ENCODE results near the gene KCNMB2.
"Not testable (repeated sequence)": the region's sequence is repeated elsewhere in the genome, so short reads cannot be mapped to it uniquely, and the experiment has no call there.

KCNMB2 gene

DNA sequence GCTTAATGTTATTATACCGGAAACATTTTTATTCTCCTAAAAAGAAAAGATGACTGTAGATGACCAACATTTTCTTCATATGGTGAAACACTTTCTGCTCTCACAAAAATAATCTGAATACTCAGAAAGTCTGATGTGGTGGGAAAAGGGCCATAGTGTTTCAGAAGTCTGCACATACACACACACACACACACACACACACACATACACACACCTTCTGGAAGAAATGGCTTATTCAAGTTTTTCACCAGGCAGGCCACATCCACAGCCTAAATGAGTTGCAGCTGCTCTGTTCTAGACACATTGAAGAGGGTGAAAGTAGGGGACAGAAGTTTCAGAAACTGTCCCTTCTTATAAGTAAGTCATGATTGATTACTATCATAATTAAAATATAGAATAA, 315.3 kb downstream of the KCNMB2 start:
- TF ChIP-seq, protein P1, sequence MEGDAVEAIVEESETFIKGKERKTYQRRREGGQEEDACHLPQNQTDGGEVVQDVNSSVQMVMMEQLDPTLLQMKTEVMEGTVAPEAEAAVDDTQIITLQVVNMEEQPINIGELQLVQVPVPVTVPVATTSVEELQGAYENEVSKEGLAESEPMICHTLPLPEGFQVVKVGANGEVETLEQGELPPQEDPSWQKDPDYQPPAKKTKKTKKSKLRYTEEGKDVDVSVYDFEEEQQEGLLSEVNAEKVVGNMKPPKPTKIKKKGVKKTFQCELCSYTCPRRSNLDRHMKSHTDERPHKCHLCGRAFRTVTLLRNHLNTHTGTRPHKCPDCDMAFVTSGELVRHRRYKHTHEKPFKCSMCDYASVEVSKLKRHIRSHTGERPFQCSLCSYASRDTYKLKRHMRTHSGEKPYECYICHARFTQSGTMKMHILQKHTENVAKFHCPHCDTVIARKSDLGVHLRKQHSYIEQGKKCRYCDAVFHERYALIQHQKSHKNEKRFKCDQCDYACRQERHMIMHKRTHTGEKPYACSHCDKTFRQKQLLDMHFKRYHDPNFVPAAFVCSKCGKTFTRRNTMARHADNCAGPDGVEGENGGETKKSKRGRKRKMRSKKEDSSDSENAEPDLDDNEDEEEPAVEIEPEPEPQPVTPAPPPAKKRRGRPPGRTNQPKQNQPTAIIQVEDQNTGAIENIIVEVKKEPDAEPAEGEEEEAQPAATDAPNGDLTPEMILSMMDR (conservative IDR thresholded peaks at IDR 0.05; ENCODE audit: low read length), result no peak
- no peak overlapping the region for H3K4me3 ChIP-seq (ENCODE audit: low read length)
- no peak for DNase-seq (ENCODE audit: low read depth)

DNA sequence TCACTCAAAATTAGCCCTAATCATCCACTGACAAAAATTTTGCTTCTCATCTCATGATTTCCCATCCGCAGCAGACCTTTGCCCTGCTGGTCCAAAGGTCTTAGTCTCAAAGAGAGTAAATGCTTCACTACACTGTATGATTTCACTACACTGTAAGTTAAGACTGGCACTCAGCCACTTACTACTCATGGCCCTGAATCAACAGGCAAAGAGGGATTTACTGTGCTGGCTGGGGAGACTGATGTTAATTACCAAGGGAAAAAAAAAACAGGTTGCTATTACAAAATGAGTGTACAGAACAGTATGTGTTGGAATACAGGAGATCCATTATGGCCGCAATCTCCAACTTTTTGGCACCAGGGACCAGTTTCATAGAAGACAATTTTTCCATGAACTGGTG, 320.6 kb downstream of the KCNMB2 start:
- no peak for DNase-seq (ENCODE audit: low read depth)
- TF ChIP-seq, protein P1 (conservative IDR thresholded peaks at IDR 0.05; ENCODE audit: low read length), result no peak
- H3K4me3 ChIP-seq (ENCODE audit: low read length), result no peak overlapping the region

DNA sequence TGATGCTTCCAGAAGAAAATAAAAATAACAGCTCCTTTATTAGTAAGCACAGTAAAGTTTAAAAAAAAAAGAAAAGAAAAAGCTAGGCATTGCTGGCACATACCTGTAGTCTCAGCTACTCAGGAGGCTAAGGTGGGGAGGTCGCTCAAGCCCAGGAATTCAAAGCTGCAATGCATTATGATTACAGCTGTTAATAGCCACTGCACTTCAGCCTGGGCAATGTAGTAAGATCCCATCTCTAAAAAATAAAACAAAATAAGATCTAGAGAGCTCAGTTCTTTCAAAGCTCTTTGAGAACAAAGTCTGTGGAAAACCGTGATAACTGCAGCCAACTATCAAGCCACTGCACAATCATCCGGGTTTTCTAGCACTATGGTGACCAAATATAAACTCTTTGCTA, 323.1 kb downstream of the KCNMB2 start:
- TF ChIP-seq, protein P1 (conservative IDR thresholded peaks at IDR 0.05; ENCODE audit: low read length), result no peak
- DNase-seq (ENCODE audit: low read depth), result no peak
- no peak overlapping the region for H3K4me3 ChIP-seq (ENCODE audit: low read length)

DNA sequence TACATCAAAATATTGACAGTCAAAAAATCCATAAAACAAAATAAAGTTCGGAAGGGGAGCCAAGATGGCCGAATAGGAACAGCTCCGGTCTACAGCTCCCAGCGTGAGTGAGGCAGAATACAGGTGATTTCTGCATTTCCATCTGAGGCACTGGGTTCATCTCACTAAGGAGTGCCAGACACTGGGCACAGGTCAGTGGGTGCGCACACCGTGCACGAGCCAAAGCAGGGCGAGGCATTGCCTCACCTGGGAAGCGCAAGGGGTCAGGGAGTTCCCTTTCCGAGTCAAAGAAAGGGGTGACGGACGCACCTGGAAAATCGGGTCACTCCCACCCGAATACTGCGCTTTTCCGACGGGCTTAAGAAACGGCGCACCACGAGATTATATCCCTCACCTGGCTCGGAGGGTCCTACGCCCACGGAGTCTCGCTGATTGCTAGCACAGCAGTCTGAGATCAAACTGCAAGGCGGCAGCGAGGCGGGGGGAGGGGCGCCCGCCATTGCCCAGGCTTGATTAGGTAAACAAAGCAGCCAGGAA, 323.7 kb downstream of the KCNMB2 start:
- DNase-seq (ENCODE audit: low read depth), result not testable (repeated sequence)

DNA sequence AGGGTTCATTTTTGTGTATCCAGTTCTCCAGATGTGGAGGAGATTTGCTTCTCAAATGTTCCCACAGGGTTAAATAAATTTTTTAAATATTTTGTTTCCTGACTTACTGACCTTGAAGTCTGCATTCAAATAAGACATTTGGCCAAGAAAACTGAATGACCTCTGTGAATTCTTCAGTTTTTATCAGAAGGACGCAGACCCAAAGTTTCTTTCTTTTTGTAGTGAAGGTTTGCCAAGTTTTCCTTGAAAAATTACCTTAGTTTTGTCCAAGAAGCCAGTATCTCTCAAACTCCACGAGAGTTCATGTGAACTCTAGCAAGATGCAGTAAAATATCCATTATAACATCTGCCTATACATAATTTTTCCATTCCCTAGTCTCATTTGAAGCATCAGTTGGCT, 332.4 kb downstream of the KCNMB2 start:
- DNase-seq (ENCODE audit: low read depth), result no peak
- no peak overlapping the region for H3K4me3 ChIP-seq (ENCODE audit: low read length)
- TF ChIP-seq, protein P1 (conservative IDR thresholded peaks at IDR 0.05; ENCODE audit: low read length), result no peak

More for the DNA sequence above, 323.7 kb downstream of the KCNMB2 start:
- not testable (repeated sequence) for H3K4me3 ChIP-seq (ENCODE audit: low read length)

DNA sequence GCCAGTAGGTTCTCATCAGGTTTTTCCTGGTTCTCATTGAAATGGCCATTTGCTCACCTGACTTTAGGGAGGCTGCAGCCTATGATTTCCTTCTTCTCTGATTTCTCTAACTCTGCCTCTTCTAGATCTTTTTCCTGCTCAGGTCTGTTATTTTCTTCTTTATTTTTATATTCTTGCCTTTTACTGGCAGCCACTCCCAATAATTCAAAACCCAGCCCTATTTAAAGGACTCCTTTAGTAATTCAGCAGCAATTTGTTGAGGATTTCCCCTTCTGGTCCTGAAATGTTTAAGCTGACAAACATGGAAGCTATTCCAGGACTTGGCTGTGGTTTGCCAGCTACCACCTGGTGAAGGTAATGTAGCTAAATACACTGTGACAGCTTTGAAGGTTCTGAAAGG, 333.8 kb downstream of the KCNMB2 start:
- no peak overlapping the region for H3K4me3 ChIP-seq (ENCODE audit: low read length)
- no peak for DNase-seq (ENCODE audit: low read depth)
- TF ChIP-seq, protein P1 (conservative IDR thresholded peaks at IDR 0.05; ENCODE audit: low read length), result no peak

DNA sequence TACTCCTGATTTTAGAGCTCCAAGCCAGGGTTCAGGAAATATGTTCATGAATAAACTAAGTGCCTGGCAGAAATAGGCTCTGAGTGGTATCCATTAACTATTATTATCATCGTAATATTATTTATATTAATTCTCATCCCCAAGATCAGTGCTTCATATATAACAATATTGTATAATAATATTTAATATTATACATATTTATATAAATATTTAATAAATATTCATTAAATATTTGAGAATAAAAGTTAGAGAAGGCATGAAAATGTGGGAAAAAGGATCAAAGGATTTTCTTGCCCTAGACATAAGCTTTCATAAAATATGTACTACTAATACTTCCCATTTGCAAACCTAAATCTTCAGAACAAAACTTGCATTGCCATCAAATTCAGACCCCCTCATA, 338.9 kb downstream of the KCNMB2 start:
- no peak overlapping the region for H3K4me3 ChIP-seq (ENCODE audit: low read length)
- TF ChIP-seq, protein P1 (conservative IDR thresholded peaks at IDR 0.05; ENCODE audit: low read length), result no peak
- no peak for DNase-seq (ENCODE audit: low read depth)

DNA sequence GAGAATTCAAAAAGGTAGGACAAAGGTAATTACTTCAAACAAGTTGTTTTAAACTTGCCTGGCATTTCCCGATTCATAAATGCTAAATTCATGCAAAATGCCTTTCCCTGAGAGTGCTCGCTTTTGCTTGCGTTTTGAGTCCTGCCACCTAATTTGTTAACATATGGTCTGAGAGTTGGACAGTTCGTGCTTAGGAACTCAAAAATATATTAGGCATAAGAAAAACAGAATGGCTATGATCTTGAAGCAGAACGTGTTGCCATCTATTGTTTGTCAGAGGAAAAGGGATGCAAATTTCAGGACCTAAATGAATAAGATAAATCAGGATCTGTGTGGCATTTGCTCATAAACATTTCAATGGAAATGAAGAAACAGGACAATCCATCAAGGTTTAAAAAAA, 339.6 kb downstream of the KCNMB2 start:
- H3K4me3 ChIP-seq (ENCODE audit: low read length), result no peak overlapping the region
- no peak for DNase-seq (ENCODE audit: low read depth)
- TF ChIP-seq, protein P1 (conservative IDR thresholded peaks at IDR 0.05; ENCODE audit: low read length), result no peak
